Loucy (cell line): ENCODE measurements around the gene THAP4.

Experiments
- CTCF ChIP-seq: fragments of 200-600 bp; sonication (generic); conservative IDR thresholded peaks from 2 replicates; pipeline ENCODE4 v1.5.1; 2014; ENCODE audit warnings: mild to moderate bottlenecking, antibody characterized with exemption, low read length
- EZH2phosphoT487 ChIP-seq: fragments of 200-600 bp; IDR thresholded peaks from 2 replicates; pipeline ENCODE4 v1.6.1; 2018; ENCODE audit warnings: antibody characterized with exemption, mild to moderate bottlenecking, moderate library complexity, borderline replicate concordance

- TF ChIP-seq CTCF = no peak; the same call in 1 of the 2 replicates
- TF ChIP-seq EZH2phosphoT487 = no peak
These were observed 37.1 kb upstream of the THAP4 start for GRCh38 chr2:241673797-241674725.
